Gastroesophageal sphincter (tissue), 3 donors: ENCODE data around the gene SPAG7.

Experiments used
- CTCF ChIP-seq, 4 experiments: fragments of 200-600 bp in 2 of 4; fragments of 450-650 bp in 2 of 4; sonication (generic) in 1 of 4; IDR thresholded peaks; one replicate each; pipeline ENCODE4 v1.5.1; 2017 to 2019; ENCODE audit warnings: antibody characterized with exemption in 4 of 4, mild to moderate bottlenecking in 2 of 4, moderate library complexity in 2 of 4
- POLR2A ChIP-seq, 2 donors: fragments of 450-650 bp; IDR thresholded peaks; one replicate each; pipeline ENCODE4 v1.6.1; 2017; ENCODE audit warnings: antibody characterized with exemption in 2 of 2, mild to moderate bottlenecking in 2 of 2, moderate library complexity in 1 of 2

- TF ChIP-seq CTCF (IDR thresholded peaks at IDR 0.05), result no peak
- no peak for TF ChIP-seq POLR2A (IDR thresholded peaks at IDR 0.05)
These were observed 30.1 kb downstream of the SPAG7 start for GRCh38 chr17:4937553-4937952.
